Measurements from ENCODE around the gene MNX1. TPM values are rescaled to one million over a fixed set of nuclear protein-coding genes. Genes with fewer than 3 reads are reported as not detected.

Gene MNX1
- total and polyA plus RNA-seq, 8 donors, result 1.1 to 80.2 (median 3.1) TPM; not detected in 1

DNA sequence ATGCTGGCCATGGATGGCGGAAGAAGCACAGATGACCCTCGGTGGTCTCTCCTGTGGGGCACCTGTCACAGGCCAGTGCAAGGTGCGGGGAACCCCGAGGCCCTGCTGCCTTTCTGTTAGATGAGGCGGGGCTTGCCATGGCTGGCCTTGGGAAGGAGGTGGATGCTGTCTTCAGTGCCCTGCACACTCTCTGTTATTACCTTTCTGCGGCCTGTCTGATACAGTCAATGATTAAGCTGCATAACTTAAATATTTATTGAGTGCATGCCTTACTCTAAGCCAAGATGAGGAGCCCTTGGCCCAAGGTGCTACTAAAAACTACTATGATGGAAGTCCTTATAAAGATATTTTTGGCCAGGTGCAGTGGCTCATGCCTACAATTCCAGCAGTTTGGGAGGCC is 36.7 kb upstream of the MNX1 start:
- Histone ChIP-seq H3K9me3 (no peaks in the 10 kb centered on the region), H3K4me1 (peaks cover 0 to 3% (median 0%) of the 10 kb centered on the region in 4 donors), H3K4me3 (no peak overlapping the region), H3K27ac (no peak overlapping the region), H3K27me3 (peaks cover 0 to 44% (median 0%) of the 10 kb centered on the region in 3 donors), H3K36me3 (no peaks in the 10 kb centered on the region)
- WGBS, 5 donors, result 42 to 74% (median 53%) methylated on average over 6 of the region's 6 CpGs
- TF ChIP-seq POLR2A (IDR thresholded peaks at IDR 0.05) (no peak), CTCF (IDR thresholded peaks at IDR 0.05) (no peak), EP300 (IDR thresholded peaks at IDR 0.05) (no peak), POLR2AphosphoS5 (IDR thresholded peaks at IDR 0.05) (no peak)
- DNase-seq, result peak in 1 of 2 donors; percentile 23
- intact Hi-C loops (cut with DNase I; ENCODE audit: low total_unique reads), result no loop called here

DNA sequence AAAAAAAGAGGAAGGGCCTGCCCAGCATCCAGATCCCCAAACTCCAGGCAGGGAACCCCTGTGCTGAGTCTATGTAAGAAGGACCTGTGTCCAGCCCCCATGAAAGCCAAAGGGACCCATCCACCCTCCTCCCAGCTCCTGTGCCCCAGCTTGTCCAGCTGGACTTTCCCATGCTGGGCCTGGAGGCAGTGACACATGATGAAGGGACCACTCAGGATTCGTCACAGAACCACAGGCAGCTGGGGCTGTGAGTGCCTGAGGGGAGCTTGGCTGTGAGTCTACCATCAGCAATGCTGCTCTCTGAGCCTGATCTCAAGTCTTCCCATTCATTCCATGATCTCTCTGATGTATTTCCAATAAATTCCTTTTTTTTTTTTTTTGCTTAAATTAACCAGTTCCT is 36.2 kb upstream of the MNX1 start:
- Histone ChIP-seq H3K27ac (no peak overlapping the region), H3K36me3 (no peaks in the 10 kb centered on the region), H3K9me3 (no peaks in the 10 kb centered on the region), H3K4me1 (peaks cover 0 to 3% (median under 1%) of the 10 kb centered on the region in 4 donors), H3K27me3 (peaks cover 0 to 49% (median 0%) of the 10 kb centered on the region in 3 donors), H3K4me3 (no peak overlapping the region)
- intact Hi-C loops (cut with DNase I; ENCODE audit: low total_unique reads), result no loop called here
- 58 to 92% (median 79%) methylated on average over 1 of the region's 1 CpG for WGBS, 5 donors
- TF ChIP-seq POLR2A (IDR thresholded peaks at IDR 0.05) (no peak), EP300 (IDR thresholded peaks at IDR 0.05) (no peak), CTCF (IDR thresholded peaks at IDR 0.05) (no peak), POLR2AphosphoS5 (IDR thresholded peaks at IDR 0.05) (no peak)
- DNase-seq, result no peak

DNA sequence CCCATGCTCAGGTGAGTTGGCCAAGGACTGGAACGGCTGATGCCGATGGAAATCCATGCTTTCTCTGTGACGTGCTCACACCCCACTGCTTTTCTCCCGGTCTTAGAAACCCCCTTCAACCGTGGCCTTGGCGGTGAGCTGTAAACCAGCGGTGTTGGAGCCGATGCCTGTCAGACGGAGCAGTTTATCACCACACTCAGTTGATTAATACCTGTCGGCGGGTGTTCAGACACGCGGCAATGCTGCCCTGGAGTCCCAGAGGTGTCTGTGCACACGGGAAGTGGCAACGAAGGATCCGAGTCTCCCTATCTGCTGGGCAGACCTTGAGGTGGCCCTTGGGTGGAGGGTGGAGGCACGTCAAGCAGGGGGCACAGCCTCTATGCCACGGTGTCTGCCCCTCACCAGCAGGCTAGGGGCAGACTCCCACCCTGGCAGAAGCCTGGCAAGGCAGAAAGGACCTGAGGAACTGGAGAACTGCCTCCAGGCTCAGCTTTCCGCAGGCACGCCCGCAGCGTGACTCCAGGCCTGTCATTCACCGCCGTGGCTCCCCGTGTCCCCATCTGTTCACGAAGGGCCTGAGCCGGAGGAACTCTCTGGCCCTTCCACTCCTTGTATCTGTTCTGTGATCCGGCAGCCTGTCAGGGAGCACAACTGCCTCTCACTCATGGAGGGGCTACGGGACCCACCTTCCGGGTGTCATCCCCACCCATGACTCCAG is 34.6 kb upstream of the MNX1 start:
- Histone ChIP-seq H3K4me3 (no peak overlapping the region), H3K27me3 (peaks cover 0 to 49% (median 0%) of the 10 kb centered on the region in 3 donors), H3K36me3 (no peaks in the 10 kb centered on the region), H3K9me3 (no peaks in the 10 kb centered on the region), H3K27ac (no peak overlapping the region), H3K4me1 (peaks cover 0 to 10% (median 5%) of the 10 kb centered on the region in 4 donors)
- WGBS, 5 donors, result 80 to 88% (median 82%) methylated on average over 28 to 30 of the region's 30 CpGs
- intact Hi-C loops (cut with DNase I; ENCODE audit: low total_unique reads), result no loop called here
- DNase-seq, result no peak
- no peak for TF ChIP-seq POLR2AphosphoS5 (IDR thresholded peaks at IDR 0.05)
- TF ChIP-seq CTCF (IDR thresholded peaks at IDR 0.05), result no peak
- no peak for TF ChIP-seq POLR2A (IDR thresholded peaks at IDR 0.05)
- TF ChIP-seq EP300 (IDR thresholded peaks at IDR 0.05), result no peak

DNA sequence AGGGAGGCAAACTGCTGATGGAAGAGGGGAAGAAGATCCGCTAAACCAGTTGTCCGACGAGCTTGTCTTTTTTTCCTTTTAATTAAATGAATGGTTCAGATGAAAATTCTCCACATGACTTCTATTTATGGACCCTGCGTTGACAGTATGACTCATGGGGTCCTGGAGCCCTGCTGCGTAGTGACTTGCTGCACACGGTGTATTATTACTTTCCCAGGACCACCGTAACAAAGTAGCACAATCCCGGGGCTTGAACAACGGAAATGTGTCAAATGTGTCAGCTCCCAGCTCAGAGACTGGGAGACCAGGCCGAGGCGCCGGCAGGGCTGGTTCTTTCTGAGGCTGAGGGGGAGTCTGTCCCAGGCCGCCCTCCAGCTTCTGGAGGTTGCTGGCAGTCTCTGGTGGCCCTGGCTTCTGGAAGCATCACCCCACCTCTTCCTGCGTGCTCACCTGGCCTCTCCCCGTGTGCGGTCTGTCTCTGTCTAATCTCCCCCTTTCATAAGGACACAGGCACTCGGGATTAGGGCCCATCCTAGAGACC is 33.8 kb upstream of the MNX1 start:
- H3K36me3 ChIP-seq, result no peaks in the 10 kb centered on the region
- H3K4me3 ChIP-seq, result no peak overlapping the region
- intact Hi-C loops (cut with DNase I; ENCODE audit: low total_unique reads), result no loop called here
- DNase-seq, result no peak
- no peaks in the 10 kb centered on the region for H3K9me3 ChIP-seq
- 78 to 88% (median 86%) methylated on average over 17 of the region's 17 CpGs for WGBS, 5 donors
- TF ChIP-seq CTCF (IDR thresholded peaks at IDR 0.05) (no peak), EP300 (IDR thresholded peaks at IDR 0.05) (no peak)
- H3K27ac ChIP-seq, result no peak overlapping the region
- peaks cover 0 to 10% (median 5%) of the 10 kb centered on the region in 4 donors for H3K4me1 ChIP-seq
- peaks cover 0 to 55% (median 0%) of the 10 kb centered on the region in 3 donors for H3K27me3 ChIP-seq
